HEK293T (cell line): ENCODE results near the gene ZFP57.

Experiments
- ARNT ChIP-seq: fragments of 450-650 bp; IDR thresholded peaks from 2 replicates; pipeline ENCODE4 v1.6.1; 2017; ENCODE audit warnings: mild to moderate bottlenecking
- BHLHE40 ChIP-seq: fragments of 450-650 bp; IDR thresholded peaks from 2 replicates; pipeline ENCODE4 v1.6.1; 2016; ENCODE audit warnings: mild to moderate bottlenecking, moderate library complexity, borderline replicate concordance
- ELF4 ChIP-seq: fragments of 450-650 bp; IDR thresholded peaks from 2 replicates; pipeline ENCODE4 v1.6.1; 2017; ENCODE audit warnings: antibody characterized with exemption
- FOXA1 ChIP-seq: fragments of 450-650 bp; IDR thresholded peaks from 2 replicates; pipeline ENCODE4 v1.6.1; 2016; ENCODE audit warnings: mild to moderate bottlenecking
- FOXM1 ChIP-seq: fragments of 450-650 bp; IDR thresholded peaks from 2 replicates; pipeline ENCODE4 v1.6.1; 2017; ENCODE audit warnings: mild to moderate bottlenecking, borderline replicate concordance
- HDGF ChIP-seq: fragments of 450-650 bp; IDR thresholded peaks from 2 replicates; pipeline ENCODE4 v1.6.1; 2017; ENCODE audit warnings: antibody characterized with exemption, borderline replicate concordance
- L3MBTL2 ChIP-seq: fragments of 450-650 bp; conservative IDR thresholded peaks from 2 replicates; pipeline ENCODE4 v1.6.1; 2016; ENCODE audit warnings: mild to moderate bottlenecking
- LEF1 ChIP-seq: fragments of 450-650 bp; IDR thresholded peaks from 2 replicates; pipeline ENCODE4 v1.6.1; 2017; ENCODE audit warnings: mild to moderate bottlenecking, borderline replicate concordance
- NFRKB ChIP-seq: fragments of 450-650 bp; IDR thresholded peaks from 2 replicates; pipeline ENCODE4 v1.6.1; 2016; ENCODE audit warnings: mild to moderate bottlenecking, moderate library complexity
- SP1 ChIP-seq: fragments of 450-650 bp; IDR thresholded peaks from 2 replicates; pipeline ENCODE4 v1.6.1; 2017
- SUZ12 ChIP-seq: fragments of 450-650 bp; IDR thresholded peaks from 2 replicates; pipeline ENCODE4 v1.6.1; 2016; ENCODE audit warnings: mild to moderate bottlenecking
- TARDBP ChIP-seq: fragments of 450-650 bp; IDR thresholded peaks from 2 replicates; pipeline ENCODE4 v1.6.1; 2016
- ZNF384 ChIP-seq: fragments of 450-650 bp; IDR thresholded peaks from 2 replicates; pipeline ENCODE4 v1.6.1; 2016

DNA sequence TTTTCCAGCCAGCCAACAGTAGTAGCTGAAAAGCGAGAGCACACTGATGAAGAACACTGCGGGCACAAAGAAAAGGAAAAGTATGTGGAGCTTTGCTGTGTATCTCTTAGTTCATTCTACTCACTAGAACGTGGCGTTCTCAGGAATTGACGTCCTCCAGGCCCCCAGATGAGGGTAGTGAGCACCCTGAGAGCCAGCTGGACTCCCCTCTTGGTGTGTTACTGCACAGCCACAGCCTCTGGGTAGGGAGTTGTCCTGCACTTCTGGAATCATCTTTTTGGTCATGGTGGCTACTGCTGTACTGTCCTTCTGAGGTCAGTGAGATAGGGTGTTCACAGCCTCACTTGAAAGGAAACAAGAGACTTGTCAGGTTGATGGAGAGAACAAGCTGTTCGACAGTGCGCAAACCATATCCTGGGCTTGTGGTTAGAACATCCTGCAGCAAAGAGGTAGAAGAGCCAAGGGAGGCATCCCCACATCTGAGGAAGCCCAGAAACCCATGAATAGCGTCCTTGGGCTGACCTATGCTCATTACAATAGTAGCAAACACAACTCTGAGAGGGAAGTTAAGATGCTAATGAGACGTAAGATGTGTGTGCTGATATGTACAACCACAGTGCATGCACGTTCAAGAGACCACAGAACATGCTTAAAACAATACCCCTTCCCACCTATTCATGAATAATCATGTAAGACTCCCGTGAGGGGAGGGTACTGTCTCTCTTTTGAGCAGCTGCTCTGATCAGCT lies 27.7 kb upstream of the ZFP57 start:
- TF ChIP-seq FOXM1 (no peak), HDGF (no peak), SP1 (no peak), SUZ12 (no peak), ZNF384 (no peak), BHLHE40 (no peak), TARDBP (no peak), FOXA1 (no peak), ARNT (no peak), L3MBTL2 (no peak), NFRKB (no peak), LEF1 (no peak), ELF4 (no peak)
